Measurements from ENCODE around the gene WAPL.

The WAPL gene

GRCh38 chr10:86522510-86522855 is 891 bp upstream of the WAPL start:
- DNase-seq (ENCODE audit: low read depth): no peak

GRCh38 chr10:86520871-86521677 is 518 bp downstream of the WAPL start:
- no peak for DNase-seq (ENCODE audit: low read depth)

GRCh38 chr10:86518781-86519180 is 2.8 kb downstream of the WAPL start:
- no peak for DNase-seq (ENCODE audit: low read depth)

GRCh38 chr10:86512137-86512536 is 9.5 kb downstream of the WAPL start:
- no peak for DNase-seq (ENCODE audit: low read depth)

GRCh38 chr10:86511027-86511865 is 10.3 kb downstream of the WAPL start:
- DNase-seq (ENCODE audit: low read depth): no peak

GRCh38 chr10:86509145-86509544 is 12.4 kb downstream of the WAPL start:
- DNase-seq (ENCODE audit: low read depth): no peak

- no peak for DNase-seq (ENCODE audit: low read depth)
Measured at GRCh38 chr10:86508217-86508616, 13.4 kb downstream of the WAPL start.

GRCh38 chr10:86506499-86506898 is 15.1 kb downstream of the WAPL start:
- no peak for DNase-seq (ENCODE audit: low read depth)

- DNase-seq (ENCODE audit: low read depth): no peak
Measured at GRCh38 chr10:86506062-86506461, 15.5 kb downstream of the WAPL start.

GRCh38 chr10:86504510-86504909 is 17.1 kb downstream of the WAPL start:
- DNase-seq (ENCODE audit: low read depth): no peak

GRCh38 chr10:86500846-86501245 is 20.7 kb downstream of the WAPL start:
- no peak for DNase-seq (ENCODE audit: low read depth)

- no peak for DNase-seq (ENCODE audit: low read depth)
Measured at GRCh38 chr10:86498598-86498997, 23.0 kb downstream of the WAPL start.

- DNase-seq (ENCODE audit: low read depth): no peak
Measured at GRCh38 chr10:86497621-86498020, 24.0 kb downstream of the WAPL start.

GRCh38 chr10:86489960-86490612 is 31.5 kb downstream of the WAPL start:
- no peak for DNase-seq (ENCODE audit: low read depth)

GRCh38 chr10:86489071-86489810 is 32.4 kb downstream of the WAPL start:
- DNase-seq (ENCODE audit: low read depth): no peak

GRCh38 chr10:86486856-86487255 is 34.7 kb downstream of the WAPL start:
- DNase-seq (ENCODE audit: low read depth): no peak

GRCh38 chr10:86483664-86484063 is 37.9 kb downstream of the WAPL start:
- no peak for DNase-seq (ENCODE audit: low read depth)

- no peak for DNase-seq (ENCODE audit: low read depth)
Measured at GRCh38 chr10:86481761-86482160, 39.8 kb downstream of the WAPL start.

GRCh38 chr10:86480571-86480970 is 41.0 kb downstream of the WAPL start:
- no peak for DNase-seq (ENCODE audit: low read depth)

GRCh38 chr10:86472061-86472460 is 49.5 kb downstream of the WAPL start:
- no peak for DNase-seq (ENCODE audit: low read depth)

GRCh38 chr10:86461963-86462804 is 59.4 kb downstream of the WAPL start:
- DNase-seq (ENCODE audit: low read depth): no peak
